ENCODE measurements around the gene FBXW4. TPM values are rescaled to one million over a fixed set of nuclear protein-coding genes. Genes with fewer than 3 reads are reported as not detected.

Gene FBXW4
- total RNA-seq, 4 donors from 2014 or later = 48.2 to 83.6 (median 71.3) TPM

- Histone ChIP-seq H3K27me3 (no peaks in the 10 kb centered on the region), H3K4me3 (no peak overlapping the region), H3K9me3 (no peaks in the 10 kb centered on the region), H3K27ac (no peak overlapping the region), H3K36me3 (peaks cover 46% of the 10 kb centered on the region), H3K4me1 (no peaks in the 10 kb centered on the region)
- DNase-seq (ENCODE audit: low spot score in 2 of 2) = no peak
- WGBS = 81% methylated on average over 7 of the region's 7 CpGs
- TF ChIP-seq POLR2A (IDR thresholded peaks at IDR 0.05) (no peak), EP300 (IDR thresholded peaks at IDR 0.05) (no peak), CTCF (IDR thresholded peaks at IDR 0.05) (no peak), POLR2AphosphoS5 (IDR thresholded peaks at IDR 0.05) (no peak)
These were observed 117.7 kb downstream of the FBXW4 start for GRCh38 chr10:101577121-101577871.

DNA sequence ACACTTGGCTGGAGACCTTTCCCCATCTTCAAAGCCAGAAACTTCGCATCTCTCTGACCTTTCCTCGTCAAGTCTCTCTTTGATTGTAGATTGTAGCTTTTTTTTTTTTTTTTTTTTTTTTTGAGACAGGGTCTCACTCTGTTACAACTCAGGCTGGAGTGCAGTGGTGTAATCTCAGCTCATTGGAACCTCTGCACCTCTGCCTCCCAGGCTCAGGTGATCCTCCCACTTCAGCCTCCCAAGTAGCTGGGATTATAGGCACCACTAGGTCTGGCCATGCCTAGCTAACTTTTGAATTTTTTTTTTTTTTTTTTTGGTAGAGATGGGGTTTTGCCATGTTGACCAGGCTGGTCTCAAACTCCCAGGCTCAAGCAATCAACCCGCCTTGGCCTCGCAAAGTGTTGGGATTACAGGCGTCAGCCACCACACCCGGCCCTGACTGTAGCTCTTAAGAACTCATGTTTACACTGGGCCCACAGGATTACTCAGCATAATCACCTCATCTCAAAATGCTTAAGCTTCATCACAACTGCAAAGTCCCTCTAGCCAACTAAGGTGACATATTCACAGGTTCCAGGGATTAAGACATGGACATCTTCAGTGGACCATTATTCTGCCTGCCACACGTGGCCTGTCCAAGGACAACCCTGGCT, 118.6 kb downstream of the FBXW4 start:
- H3K27me3 ChIP-seq = no peaks in the 10 kb centered on the region
- H3K9me3 ChIP-seq = no peaks in the 10 kb centered on the region
- H3K4me3 ChIP-seq = no peak overlapping the region
- no peak overlapping the region for H3K27ac ChIP-seq
- WGBS = 89% methylated on average over 7 of the region's 7 CpGs
- H3K36me3 ChIP-seq = peaks cover 41% of the 10 kb centered on the region
- no peak for TF ChIP-seq EP300 (IDR thresholded peaks at IDR 0.05)
- DNase-seq (ENCODE audit: low spot score in 2 of 2) = no peak
- no peaks in the 10 kb centered on the region for H3K4me1 ChIP-seq

- Histone ChIP-seq H3K4me3 (no peak overlapping the region), H3K4me1 (peaks cover 3% of the 10 kb centered on the region), H3K27me3 (no peaks in the 10 kb centered on the region), H3K36me3 (peaks cover 34% of the 10 kb centered on the region), H3K9me3 (no peaks in the 10 kb centered on the region), H3K27ac (no peak overlapping the region)
- WGBS = 74% methylated on average over 6 of the region's 7 CpGs
- no peak for DNase-seq (ENCODE audit: low spot score in 2 of 2)
- TF ChIP-seq EP300 (IDR thresholded peaks at IDR 0.05) (no peak), CTCF (IDR thresholded peaks at IDR 0.05) (no peak), POLR2A (IDR thresholded peaks at IDR 0.05) (no peak), POLR2AphosphoS5 (IDR thresholded peaks at IDR 0.05) (no peak)
These were observed 119.3 kb downstream of the FBXW4 start for GRCh38 chr10:101575580-101576210.

- Histone ChIP-seq H3K9me3 (no peaks in the 10 kb centered on the region), H3K4me1 (peaks cover 9% of the 10 kb centered on the region), H3K27me3 (no peaks in the 10 kb centered on the region), H3K36me3 (peaks cover 28% of the 10 kb centered on the region), H3K27ac (no peak overlapping the region), H3K4me3 (no peak overlapping the region)
- no peak for TF ChIP-seq EP300 (IDR thresholded peaks at IDR 0.05)
- no peak for TF ChIP-seq POLR2A (IDR thresholded peaks at IDR 0.05)
- TF ChIP-seq POLR2AphosphoS5 (IDR thresholded peaks at IDR 0.05) = no peak
- TF ChIP-seq CTCF (IDR thresholded peaks at IDR 0.05) = no peak
- WGBS = 100% methylated on average over 1 of the region's 3 CpGs
- DNase-seq (ENCODE audit: low spot score in 2 of 2) = no peak
These were observed 119.9 kb downstream of the FBXW4 start for GRCh38 chr10:101575091-101575490.

GRCh38 chr10:101573885-101574753, 120.9 kb downstream of the FBXW4 start:
- H3K36me3 ChIP-seq = peaks cover 19% of the 10 kb centered on the region
- no peak overlapping the region for H3K27ac ChIP-seq
- peaks cover 10% of the 10 kb centered on the region for H3K27me3 ChIP-seq
- no peak overlapping the region for H3K4me3 ChIP-seq
- WGBS = 85% methylated on average over 23 of the region's 25 CpGs
- no peaks in the 10 kb centered on the region for H3K9me3 ChIP-seq
- peaks cover 17% of the 10 kb centered on the region for H3K4me1 ChIP-seq
- DNase-seq (ENCODE audit: low spot score in 2 of 2) = no peak
- TF ChIP-seq CTCF (IDR thresholded peaks at IDR 0.05) (no peak), EP300 (IDR thresholded peaks at IDR 0.05) (no peak), POLR2AphosphoS5 (IDR thresholded peaks at IDR 0.05) (no peak), POLR2A (IDR thresholded peaks at IDR 0.05) (no peak)

Data from suprapubic skin (tissue), 4 donors.